Neural progenitor cell (in vitro differentiated cells): ENCODE results near the gene MNS1.

Source experiments
- EZH2 ChIP-seq: fragments of 200-600 bp; sonication (generic); IDR thresholded peaks from 2 replicates; pipeline ENCODE4 v1.6.1; 2017; ENCODE audit warnings: antibody characterized with exemption, mild to moderate bottlenecking, moderate library complexity
- TF ChIP-seq, protein P1 (sequence below): fragments of 200-600 bp; sonication (generic); IDR thresholded peaks from 2 replicates; pipeline ENCODE4 v1.5.1; 2017; ENCODE audit warnings: antibody characterized with exemption, mild to moderate bottlenecking

DNA sequence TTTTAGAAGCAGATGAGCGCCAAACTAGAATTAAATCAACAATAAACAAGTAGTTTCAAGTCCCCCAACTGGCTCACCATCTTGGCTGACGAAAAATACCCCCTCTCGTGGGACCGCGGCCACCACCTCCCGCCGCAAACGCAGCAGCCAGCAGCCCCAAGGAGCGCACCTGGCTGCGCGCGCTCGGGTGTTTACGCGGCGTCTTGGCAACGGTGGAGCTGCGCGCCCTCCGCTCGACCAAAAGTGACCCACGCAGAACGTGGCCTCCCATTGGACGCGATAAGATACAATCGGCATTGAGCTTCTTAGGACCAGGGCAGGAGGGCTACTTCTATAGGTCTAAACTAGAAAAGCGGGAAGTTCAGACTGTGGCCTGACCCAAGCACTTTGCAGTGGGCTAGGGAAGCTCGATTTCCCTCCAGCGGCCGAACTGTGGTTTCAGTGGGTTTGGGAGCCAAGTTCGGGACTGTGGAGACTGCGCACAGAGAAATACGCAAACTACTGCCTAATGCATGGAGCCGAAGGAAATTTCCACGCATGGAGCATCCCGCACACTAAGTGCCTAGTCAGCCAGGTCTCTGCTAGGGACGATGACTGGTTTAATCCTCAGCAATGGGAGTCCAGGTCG lies at the start of gene MNS1:
- TF ChIP-seq EZH2, result no peak
- TF ChIP-seq, protein P1, sequence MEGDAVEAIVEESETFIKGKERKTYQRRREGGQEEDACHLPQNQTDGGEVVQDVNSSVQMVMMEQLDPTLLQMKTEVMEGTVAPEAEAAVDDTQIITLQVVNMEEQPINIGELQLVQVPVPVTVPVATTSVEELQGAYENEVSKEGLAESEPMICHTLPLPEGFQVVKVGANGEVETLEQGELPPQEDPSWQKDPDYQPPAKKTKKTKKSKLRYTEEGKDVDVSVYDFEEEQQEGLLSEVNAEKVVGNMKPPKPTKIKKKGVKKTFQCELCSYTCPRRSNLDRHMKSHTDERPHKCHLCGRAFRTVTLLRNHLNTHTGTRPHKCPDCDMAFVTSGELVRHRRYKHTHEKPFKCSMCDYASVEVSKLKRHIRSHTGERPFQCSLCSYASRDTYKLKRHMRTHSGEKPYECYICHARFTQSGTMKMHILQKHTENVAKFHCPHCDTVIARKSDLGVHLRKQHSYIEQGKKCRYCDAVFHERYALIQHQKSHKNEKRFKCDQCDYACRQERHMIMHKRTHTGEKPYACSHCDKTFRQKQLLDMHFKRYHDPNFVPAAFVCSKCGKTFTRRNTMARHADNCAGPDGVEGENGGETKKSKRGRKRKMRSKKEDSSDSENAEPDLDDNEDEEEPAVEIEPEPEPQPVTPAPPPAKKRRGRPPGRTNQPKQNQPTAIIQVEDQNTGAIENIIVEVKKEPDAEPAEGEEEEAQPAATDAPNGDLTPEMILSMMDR, result no peak
